ENCODE measurements around the gene THAP2. TPM values are rescaled to one million over a fixed set of nuclear protein-coding genes. Genes with fewer than 3 reads are reported as not detected.

The THAP2 gene
- total RNA-seq, 1 experiment from 2014 or later, result 18.6 TPM

Other genes starting within 250 kb of the THAP2 start
- gene LGR5, start 224.5 kb upstream of the THAP2 start, total RNA-seq (2014; rRNA removed; shearing (Covaris generic); ENCODE audit: low replicate concordance), result not detected in 2 replicates
- gene ZFC3H1, start 453 bp upstream of the THAP2 start, total RNA-seq (2014; rRNA removed; shearing (Covaris generic); ENCODE audit: low replicate concordance), result 3.2 and 9.8 TPM in 2 replicates
- gene TMEM19, start 21.8 kb downstream of the THAP2 start, total RNA-seq (2014; rRNA removed; shearing (Covaris generic); ENCODE audit: low replicate concordance), result 38.4 and 78.5 TPM in 2 replicates
- 55.0 and 101 TPM in 2 replicates for gene RAB21, start 90.6 kb downstream of the THAP2 start, total RNA-seq (2014; rRNA removed; shearing (Covaris generic); ENCODE audit: low replicate concordance)
- 12.5 and 14.1 TPM in 2 replicates for gene TBC1D15, start 175.5 kb downstream of the THAP2 start, total RNA-seq (2014; rRNA removed; shearing (Covaris generic); ENCODE audit: low replicate concordance)

All from Caki2 (cell line).